Measurements from ENCODE around the gene CAD.

GRCh38 chr2:27261926-27262298 is 44.7 kb downstream of the CAD start:
- TF ChIP-seq, protein P1, sequence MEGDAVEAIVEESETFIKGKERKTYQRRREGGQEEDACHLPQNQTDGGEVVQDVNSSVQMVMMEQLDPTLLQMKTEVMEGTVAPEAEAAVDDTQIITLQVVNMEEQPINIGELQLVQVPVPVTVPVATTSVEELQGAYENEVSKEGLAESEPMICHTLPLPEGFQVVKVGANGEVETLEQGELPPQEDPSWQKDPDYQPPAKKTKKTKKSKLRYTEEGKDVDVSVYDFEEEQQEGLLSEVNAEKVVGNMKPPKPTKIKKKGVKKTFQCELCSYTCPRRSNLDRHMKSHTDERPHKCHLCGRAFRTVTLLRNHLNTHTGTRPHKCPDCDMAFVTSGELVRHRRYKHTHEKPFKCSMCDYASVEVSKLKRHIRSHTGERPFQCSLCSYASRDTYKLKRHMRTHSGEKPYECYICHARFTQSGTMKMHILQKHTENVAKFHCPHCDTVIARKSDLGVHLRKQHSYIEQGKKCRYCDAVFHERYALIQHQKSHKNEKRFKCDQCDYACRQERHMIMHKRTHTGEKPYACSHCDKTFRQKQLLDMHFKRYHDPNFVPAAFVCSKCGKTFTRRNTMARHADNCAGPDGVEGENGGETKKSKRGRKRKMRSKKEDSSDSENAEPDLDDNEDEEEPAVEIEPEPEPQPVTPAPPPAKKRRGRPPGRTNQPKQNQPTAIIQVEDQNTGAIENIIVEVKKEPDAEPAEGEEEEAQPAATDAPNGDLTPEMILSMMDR (conservative IDR thresholded peaks at IDR 0.05 in 1 of 2, IDR thresholded peaks at IDR 0.05 in 1 of 2; ENCODE audit: extremely low read depth in 1 of 2, insufficient read depth in 1 of 2, low read depth in 1 of 2, low read length in 2 of 2): no peak
- no peak for TF ChIP-seq EZH2 (IDR thresholded peaks at IDR 0.05; ENCODE audit: borderline replicate concordance, low read length)

Data from mammary epithelial cell (primary cell).